Iris pigment epithelial cell (primary cell): ENCODE measurements around the gene CCDC188.
"Not testable (repeated sequence)": the region's sequence is repeated elsewhere in the genome, so short reads cannot be mapped to it uniquely, and the experiment has no call there.

Experiments used
- DNase-seq: peaks from one replicate; pipeline ENCODE4 v3.0.0-alpha.2; 2011; ENCODE audit warnings: low read depth

The CCDC188 gene

GRCh38 chr22:20169253-20169822, 18.5 kb upstream of the CCDC188 start:
- DNase-seq = no peak

- DNase-seq = no peak
Measured at GRCh38 chr22:20167643-20168322, 16.9 kb upstream of the CCDC188 start.

- no peak for DNase-seq
Measured at GRCh38 chr22:20166703-20167102, 15.8 kb upstream of the CCDC188 start.

- DNase-seq = no peak
Measured at GRCh38 chr22:20165913-20166312, 15.1 kb upstream of the CCDC188 start.

GRCh38 chr22:20165421-20165820, 14.6 kb upstream of the CCDC188 start:
- DNase-seq = no peak

- DNase-seq = no peak
Measured at GRCh38 chr22:20164863-20165262, 14.0 kb upstream of the CCDC188 start.

- DNase-seq = no peak
Measured at GRCh38 chr22:20160041-20160440, 9.2 kb upstream of the CCDC188 start.

GRCh38 chr22:20159531-20159930, 8.7 kb upstream of the CCDC188 start:
- DNase-seq = not testable (repeated sequence)

- no peak for DNase-seq
Measured at GRCh38 chr22:20159076-20159475, 8.2 kb upstream of the CCDC188 start.

- no peak for DNase-seq
Measured at GRCh38 chr22:20158391-20159036, 7.7 kb upstream of the CCDC188 start.

- DNase-seq = no peak
Measured at GRCh38 chr22:20157430-20158183, 6.8 kb upstream of the CCDC188 start.

GRCh38 chr22:20156611-20157429, 6.0 kb upstream of the CCDC188 start:
- DNase-seq = peak; percentile 72

- DNase-seq = no peak
Measured at GRCh38 chr22:20156042-20156389, 5.2 kb upstream of the CCDC188 start.

GRCh38 chr22:20155330-20156041, 4.6 kb upstream of the CCDC188 start:
- DNase-seq = peak; percentile 70

- DNase-seq = no peak
Measured at GRCh38 chr22:20154602-20155187, 3.8 kb upstream of the CCDC188 start.

- DNase-seq = no peak
Measured at GRCh38 chr22:20153945-20154344, 3.1 kb upstream of the CCDC188 start.

GRCh38 chr22:20152464-20152890, 1.6 kb upstream of the CCDC188 start:
- no peak for DNase-seq

- DNase-seq = no peak
Measured at GRCh38 chr22:20151276-20151588, 377 bp upstream of the CCDC188 start.

- no peak for DNase-seq
Measured at GRCh38 chr22:20149257-20150250, 1.3 kb downstream of the CCDC188 start.

- DNase-seq = no peak
Measured at GRCh38 chr22:20148414-20148813, 2.4 kb downstream of the CCDC188 start.
